Lung (tissue), 12 donors: ENCODE data around the gene NT5C2. TPM values are rescaled to one million over a fixed set of nuclear protein-coding genes. Genes with fewer than 3 reads are reported as not detected.
"Not testable (repeated sequence)": the region's sequence is repeated elsewhere in the genome, so short reads cannot be mapped to it uniquely, and the experiment has no call there.

Experiments
- ATAC-seq: fragments of 200-7000 bp; cut with Tn5 transposase; one replicate; pipeline ENCODE4 v1.9.1; 2020; ENCODE audit warnings: moderate number of reproducible peaks; ENCODE audit not compliant: insufficient read depth, low FRiP score
- DNase-seq, 3 donors: peaks; one replicate each; pipeline ENCODE4 v3.0.0-alpha.2; 2013 to 2017
- H3K27ac ChIP-seq, 2 donors: one replicate each; pipeline ENCODE4 v1.5.1; 2013; ENCODE audit warnings: mild to moderate bottlenecking in 2 of 2, moderate library complexity in 2 of 2, control low read depth in 1 of 2, inconsistent platforms in 1 of 2, low read depth in 1 of 2, low read length in 1 of 2
- H3K27me3 ChIP-seq, 3 donors: one replicate each; pipeline ENCODE4 v1.5.1; 2013; ENCODE audit warnings: low read length in 2 of 3; ENCODE audit not compliant: control insufficient read depth in 3 of 3, insufficient read depth in 3 of 3
- H3K36me3 ChIP-seq, 4 donors: one replicate each; pipeline ENCODE4 v1.5.1; 2013; ENCODE audit warnings: low read length in 4 of 4, mild to moderate bottlenecking in 1 of 4, moderate library complexity in 1 of 4; ENCODE audit not compliant: control insufficient read depth in 4 of 4, insufficient read depth in 4 of 4
- H3K4me1 ChIP-seq, 5 donors: one replicate each; pipeline ENCODE4 v1.5.1; 2013; ENCODE audit warnings: low read length in 5 of 5, mild to moderate bottlenecking in 2 of 5, moderate library complexity in 1 of 5; ENCODE audit not compliant: control insufficient read depth in 5 of 5, insufficient read depth in 5 of 5
- H3K4me3 ChIP-seq: one replicate; pipeline ENCODE4 v1.5.1; 2013; ENCODE audit warnings: mild to moderate bottlenecking, control low read depth, moderate library complexity
- H3K9ac ChIP-seq, 2 donors: one replicate each; pipeline ENCODE4 v1.5.1; 2013; ENCODE audit warnings: low read length in 2 of 2, control low read depth in 1 of 2; ENCODE audit not compliant: insufficient read depth in 1 of 2
- H3K9me3 ChIP-seq, 4 donors: one replicate each; pipeline ENCODE4 v1.5.1; 2013; ENCODE audit warnings: low read length in 3 of 4, mild to moderate bottlenecking in 1 of 4, moderate library complexity in 1 of 4; ENCODE audit not compliant: control insufficient read depth in 4 of 4, insufficient read depth in 3 of 4
- CTCF ChIP-seq: IDR thresholded peaks from 2 replicates; pipeline ENCODE4 v1.5.1; 2012; ENCODE audit warnings: mild to moderate bottlenecking; ENCODE audit errors: control extremely low read depth, extremely low read depth
- WGBS, 2 donors: extraction: QIAGEN DNeasy Blood & Tissue Kit; methylation state at CpG; one replicate each; pipeline ENCODE4 v1.1.7; 2013; 5-methylcytosine and 5-hydroxymethylcytosine counted together
- polyA plus RNA-seq, 2 donors: library from polyadenylated mRNA; stranded (reverse); fragments of 200-250 nt; gene quantifications; one replicate each; pipeline ENCODE4 v1.2.1, GENCODE V29; 2013
- total RNA-seq, 2 donors: library from RNA; depleted of rRNA in 1 of 2; stranded (reverse); fragments of >200 nt in 1 of 2; gene quantifications; one replicate each; pipeline ENCODE4 v1.2.1, GENCODE V29; 2014 to 2021
- donor health status: control.
- donor health status: control.
- donor health status: Bipolar disorder and iron deficiency.
- donor health status: healthy.
- donor health status: DM: yes; HTN: yes; CAD: no.

Gene NT5C2
- total and polyA plus RNA-seq, 4 donors: 32.1 to 178 (median 64.5) TPM

DNA sequence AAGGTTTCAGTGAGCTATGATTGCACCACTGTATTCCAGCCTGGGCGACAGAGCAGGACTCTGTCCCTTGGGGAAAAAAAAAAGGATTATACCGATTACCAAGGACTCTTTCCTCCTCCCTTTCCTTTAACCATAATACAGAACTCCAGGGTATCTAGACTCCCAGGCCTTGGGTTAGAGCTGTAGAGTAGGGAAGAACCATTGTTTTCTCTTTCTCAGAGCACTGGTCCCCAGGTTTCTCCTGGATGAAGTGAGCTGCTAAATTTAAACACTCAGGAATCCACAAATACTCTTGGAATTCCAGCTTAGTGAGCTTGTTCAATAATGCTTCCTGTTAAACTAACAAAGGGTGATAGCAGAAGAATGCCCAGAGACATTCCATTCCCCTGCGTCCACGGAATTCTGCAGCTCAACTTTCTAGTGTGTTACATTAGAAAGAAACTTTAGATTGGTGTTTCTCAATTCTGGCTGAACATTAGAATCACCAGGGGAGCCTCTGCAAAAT lies 38.0 kb upstream of the NT5C2 start:
- WGBS, 2 donors: 44 to 70% methylated on average over 4 of the region's 4 CpGs
- no peak for TF ChIP-seq CTCF
- no peak overlapping the region for H3K9ac ChIP-seq
- H3K4me1 ChIP-seq: peaks cover 0 to 10% (median 5%) of the 10 kb centered on the region in 5 donors
- no peaks in the 10 kb centered on the region for H3K9me3 ChIP-seq
- ATAC-seq: peak; percentile 68
- H3K36me3 ChIP-seq: no peaks in the 10 kb centered on the region
- H3K27ac ChIP-seq: peak overlapping the region; percentile 84 to 87
- H3K4me3 ChIP-seq: no peak overlapping the region
- peak; percentile 56 to 77 (median 71) for DNase-seq
- H3K27me3 ChIP-seq: no peaks in the 10 kb centered on the region

DNA sequence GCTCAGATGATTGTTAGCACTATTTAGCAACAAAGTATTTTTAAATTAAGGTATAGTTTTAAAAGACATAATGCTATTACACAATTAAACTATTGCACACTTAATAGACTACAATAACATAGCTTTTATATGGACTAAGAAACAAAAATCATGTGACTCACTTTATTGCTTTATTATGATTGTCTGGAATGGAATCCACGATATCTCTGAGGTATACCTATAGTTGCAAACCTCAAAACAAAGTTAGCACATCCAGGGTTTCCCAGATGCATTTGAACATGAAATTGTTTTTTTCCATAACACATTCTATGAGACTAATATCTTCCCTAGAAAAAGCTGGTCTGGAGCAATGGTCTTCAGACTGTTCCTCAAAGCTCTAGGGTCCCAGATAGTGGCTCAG lies 34.3 kb upstream of the NT5C2 start:
- no peak for ATAC-seq
- Histone ChIP-seq H3K4me3 (no peak overlapping the region), H3K27me3 (no peaks in the 10 kb centered on the region), H3K36me3 (no peaks in the 10 kb centered on the region), H3K9me3 (peaks cover 0 to 11% (median 7%) of the 10 kb centered on the region in 4 donors), H3K9ac (no peak overlapping the region), H3K4me1 (peaks cover 0 to 10% (median 5%) of the 10 kb centered on the region in 5 donors), H3K27ac (no peak overlapping the region)
- no peak for DNase-seq
- 94 to 95% methylated on average over 1 of the region's 1 CpG for WGBS, 2 donors
- no peak for TF ChIP-seq CTCF

GRCh38 chr10:103225939-103226338 lies 32.9 kb upstream of the NT5C2 start:
- TF ChIP-seq CTCF: no peak
- no peak overlapping the region for H3K4me3 ChIP-seq
- H3K9ac ChIP-seq: no peak overlapping the region
- no peak overlapping the region for H3K27ac ChIP-seq
- no peak for ATAC-seq
- H3K9me3 ChIP-seq: peaks cover 0 to 11% (median 7%) of the 10 kb centered on the region in 4 donors
- H3K36me3 ChIP-seq: no peaks in the 10 kb centered on the region
- no peak for DNase-seq
- H3K27me3 ChIP-seq: no peaks in the 10 kb centered on the region
- H3K4me1 ChIP-seq: peaks cover 0 to 5% (median 3%) of the 10 kb centered on the region in 5 donors

DNA sequence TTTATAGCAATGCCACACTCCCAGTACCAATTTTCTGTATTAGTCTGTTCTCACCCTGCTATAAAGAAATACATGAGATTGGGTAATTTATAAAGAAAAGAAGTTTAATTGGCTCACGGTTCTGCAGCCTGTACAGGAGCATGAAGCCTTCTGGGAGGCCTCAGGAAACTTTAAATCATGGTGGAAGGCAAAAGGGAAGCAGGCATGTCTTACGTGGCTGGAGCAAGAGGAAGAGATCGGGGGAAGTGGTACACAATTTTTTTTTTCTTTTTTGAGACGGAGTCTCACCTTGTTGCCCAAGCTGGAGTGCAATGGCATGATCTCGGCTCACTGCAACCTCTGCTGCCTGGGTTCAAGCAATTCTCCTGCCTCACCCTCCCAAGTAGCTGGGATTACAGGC lies 31.6 kb upstream of the NT5C2 start:
- peaks cover 0 to 11% (median 7%) of the 10 kb centered on the region in 4 donors for H3K9me3 ChIP-seq
- not testable (repeated sequence) for H3K27ac ChIP-seq, DNase-seq, ATAC-seq, H3K36me3 ChIP-seq, H3K9ac ChIP-seq, H3K4me1 ChIP-seq, H3K4me3 ChIP-seq, H3K27me3 ChIP-seq
- 31 to 71% methylated on average over 5 of the region's 5 CpGs for WGBS, 2 donors
